ENCODE measurements around the gene WDCP. TPM values are rescaled to one million over a fixed set of nuclear protein-coding genes. Genes with fewer than 3 reads are reported as not detected.

Gene WDCP
- total and polyA plus RNA-seq, 10 of the 15 experiments (the other 5 are each of a cell fraction or from before 2014, with no cell fraction given) = 5.5 to 21.3 (median 13.2) TPM

GRCh38 chr2:24065341-24065740, 18.1 kb upstream of the WDCP start:
- Histone ChIP-seq H3K27me3 (replicated peaks in 1 of 2; ENCODE audit: control insufficient read depth in 2 of 2, insufficient read depth in 2 of 2, low read length in 1 of 2) (no peaks in the 10 kb centered on the region), H3K36me3 (ENCODE audit: control insufficient read depth in 2 of 2, insufficient read depth in 2 of 2, low read length in 1 of 2) (peaks cover 0 to 10% of the 10 kb centered on the region in 2 experiments; a peak in 1 of 4 replicates), H3K4me3 (no peak overlapping the region), H2AFZ (ENCODE audit: control insufficient read depth, low read depth, low read length) (no peak overlapping the region), H3K4me2 (ENCODE audit: control insufficient read depth, insufficient read depth) (no peak overlapping the region), H4K20me1 (ENCODE audit: control insufficient read depth, insufficient read depth) (no peaks in the 10 kb centered on the region), H3K4me1 (ENCODE audit: control insufficient read depth, insufficient read depth, low read length) (peaks cover 4% of the 10 kb centered on the region), H3K27ac (ENCODE audit: control insufficient read depth, insufficient read depth) (no peak overlapping the region), H3K79me2 (ENCODE audit: control insufficient read depth, insufficient read depth, low read length) (no peaks in the 10 kb centered on the region), H3K9ac (ENCODE audit: control insufficient read depth, insufficient read depth, low read length) (no peak overlapping the region), H3K9me3 (replicated peaks; ENCODE audit: control insufficient read depth, insufficient read depth, low read length) (no peaks in the 10 kb centered on the region)
- ChIA-PET RAD21 (ENCODE audit: unreplicated experiment) (interaction anchor here (1.9 kb wide), 1 partner anchor 240 kb away, joined by 4 read pairs; no protein-coding TSS in a partner anchor), POLR2A (interaction anchor here (1.2 kb wide), 1 partner anchor 18 kb away, joined by 3 read pairs; the partner anchor contains the start of gene WDCP), SMC1A (ENCODE audit: uncharacterized antibody, unreplicated experiment) (interaction anchor here (0.9 to 1.9 kb wide), 2 partner anchors 10 to 233 kb away, joined by 3 read pairs; no protein-coding TSS in a partner anchor), CTCF (interaction anchor here (0.7 to 3.5 kb wide), 2 partner anchors 10 to 241 kb away, joined by 4 to 25 read pairs; no protein-coding TSS in a partner anchor)
- no TSS peak for BruUV-seq (replicated peaks)
- ATAC-seq = no peak
- FAIRE-seq = no peak
- intact Hi-C loops (cut with micrococcal nuclease; ENCODE audit: unreplicated experiment) = no loop called here
- in situ Hi-C loops (cut with MboI) = no loop called here
- WGBS (ENCODE audit: insufficient coverage, insufficient replicate concordance, low lambda C conversion rate, missing lambda C conversion rate) = 24% methylated on average over 2 of the region's 2 CpGs
- no peak for DNase-seq (ENCODE audit: low read depth, low spot score)
- TF ChIP-seq CHD4 (IDR thresholded peaks at IDR 0.05) (no peak), YY1 (IDR thresholded peaks at IDR 0.05; ENCODE audit: low read depth, low read length) (no peak), PRDM15 (CRISPR knock-in tag; IDR thresholded peaks at IDR 0.05) (no peak), RELA (IDR thresholded peaks at IDR 0.05; ENCODE audit: borderline replicate concordance, partially characterized antibody) (no peak), CREB1 (IDR thresholded peaks at IDR 0.05; ENCODE audit: low read depth) (no peak), SMAD1 (IDR thresholded peaks at IDR 0.05; ENCODE audit: low read depth, partially characterized antibody) (no peak), SMAD5 (IDR thresholded peaks at IDR 0.05; ENCODE audit: low read depth) (no peak), E4F1 (IDR thresholded peaks at IDR 0.05; ENCODE audit: borderline replicate concordance, partially characterized antibody) (no peak), NKRF (conservative IDR thresholded peaks at IDR 0.05) (no peak), FOXM1 (IDR thresholded peaks at IDR 0.05; ENCODE audit: low read depth, low read length) (no peak), ZNF687 (IDR thresholded peaks at IDR 0.05) (no peak), DPF2 (IDR thresholded peaks at IDR 0.05) (no peak), NBN (IDR thresholded peaks at IDR 0.05) (no peak)

Data from GM12878 (cell line).